ENCODE measurements around the gene IFI30.

Gene IFI30

DNA sequence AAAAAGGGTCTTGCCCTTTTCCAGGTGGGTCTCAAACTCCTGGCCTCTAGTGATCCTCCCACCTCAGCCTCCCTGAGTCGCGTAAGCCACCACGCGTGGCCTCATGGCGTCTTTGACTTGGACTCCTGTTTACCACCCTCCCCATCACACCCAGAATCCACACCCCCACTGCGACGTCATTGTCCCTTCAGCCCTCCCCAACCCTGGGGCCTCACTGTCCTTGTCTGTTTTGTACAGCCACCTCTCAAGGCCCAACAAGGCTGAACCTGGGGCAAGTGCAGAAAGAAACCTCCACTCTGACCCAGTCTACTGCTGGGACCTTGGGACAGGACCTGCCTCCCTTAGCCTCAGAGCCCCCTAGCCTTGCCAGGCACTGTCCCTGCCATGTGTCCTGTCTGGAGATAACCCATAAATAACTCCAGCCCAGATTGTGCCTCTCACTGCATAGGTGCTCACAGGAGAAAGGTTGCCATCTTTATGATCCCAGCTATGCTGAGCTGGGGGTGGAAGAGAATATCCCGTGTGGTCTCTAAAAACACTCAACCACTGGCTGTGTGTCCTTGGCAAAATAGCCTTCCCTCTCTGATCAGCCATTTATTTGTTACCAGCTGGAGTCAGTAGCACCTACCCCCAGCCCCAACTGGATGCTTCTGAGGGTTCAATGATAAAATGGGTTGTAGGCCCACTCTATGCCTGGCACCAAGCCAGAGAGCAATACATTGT is 1.8 kb upstream of the IFI30 start:
- no peak for DNase-seq (ENCODE audit: low spot score)

DNA sequence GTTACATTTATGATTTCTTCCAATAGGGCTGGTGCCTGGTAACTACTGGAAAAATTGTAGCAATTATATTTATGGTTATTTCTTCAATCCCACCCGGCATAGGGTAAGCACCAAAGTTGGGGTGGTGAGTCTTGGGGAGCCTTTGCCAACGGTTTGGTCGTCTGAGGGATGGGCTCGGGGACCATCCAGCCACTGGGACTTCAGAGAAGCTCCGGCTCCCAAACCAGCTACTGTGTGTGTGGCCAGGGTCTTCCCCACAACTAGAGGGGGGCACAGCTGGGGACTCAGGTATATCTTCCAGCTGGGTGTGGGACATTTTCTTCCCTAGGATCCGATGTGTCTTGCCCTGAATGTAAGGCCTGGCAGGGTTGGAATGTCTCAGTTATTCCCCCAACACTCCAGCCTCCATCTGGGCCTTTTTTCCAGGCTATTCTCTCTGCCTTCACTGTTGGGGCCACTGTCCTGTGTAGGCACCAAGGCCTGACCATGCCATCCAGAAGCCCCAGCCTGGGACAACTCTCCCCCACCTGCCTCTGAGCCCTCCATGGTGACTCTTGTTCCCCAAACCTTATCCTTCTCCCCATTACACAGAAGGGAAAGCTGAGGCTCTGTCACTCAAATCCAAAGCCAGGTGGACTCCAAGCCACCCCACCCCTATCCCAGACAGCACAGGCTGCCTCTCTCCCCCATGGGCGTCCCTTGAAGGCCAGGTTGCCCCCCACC is 1.1 kb upstream of the IFI30 start:
- DNase-seq (ENCODE audit: low spot score), result no peak

DNA sequence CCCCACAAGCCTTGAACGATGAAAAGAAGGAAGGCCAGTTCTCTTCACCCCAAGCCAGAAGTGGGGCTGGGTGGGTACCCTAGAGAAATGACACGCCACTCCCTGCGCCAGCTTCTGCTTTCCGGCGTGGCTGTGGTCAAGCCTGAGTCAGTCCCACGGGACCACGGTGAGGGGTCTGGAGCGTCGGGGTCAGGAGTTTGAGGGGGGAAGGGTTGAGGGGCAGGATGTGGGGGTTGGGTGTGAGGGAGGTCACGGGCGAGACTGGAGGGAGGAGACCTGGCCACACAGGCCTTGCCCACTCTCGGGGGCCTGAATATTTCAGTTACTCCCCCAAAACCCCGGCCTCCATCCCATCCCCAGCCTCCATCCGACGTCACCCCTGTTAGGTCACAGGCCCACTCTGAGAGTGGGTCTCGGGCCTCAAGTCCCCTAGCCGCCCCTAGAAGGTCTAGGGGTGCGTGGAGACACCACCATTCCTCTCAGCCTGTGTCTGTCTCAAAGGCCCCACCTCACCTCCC is 500 bp upstream of the IFI30 start:
- DNase-seq (ENCODE audit: low spot score), result no peak

DNA sequence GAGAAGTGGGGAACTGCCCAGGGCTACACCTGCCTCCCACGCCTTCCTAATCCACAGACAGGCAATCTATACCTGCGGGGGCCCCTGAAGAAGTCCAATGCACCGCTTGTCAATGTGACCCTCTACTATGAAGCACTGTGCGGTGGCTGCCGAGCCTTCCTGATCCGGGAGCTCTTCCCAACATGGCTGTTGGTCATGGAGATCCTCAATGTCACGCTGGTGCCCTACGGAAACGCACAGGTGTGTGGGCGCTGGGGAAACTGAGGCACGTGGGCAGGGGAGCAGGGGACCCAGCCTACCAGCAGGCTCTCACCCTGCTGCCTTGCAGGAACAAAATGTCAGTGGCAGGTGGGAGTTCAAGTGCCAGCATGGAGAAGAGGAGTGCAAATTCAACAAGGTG is 1.4 kb downstream of the IFI30 start:
- no peak for DNase-seq (ENCODE audit: low spot score)

DNA sequence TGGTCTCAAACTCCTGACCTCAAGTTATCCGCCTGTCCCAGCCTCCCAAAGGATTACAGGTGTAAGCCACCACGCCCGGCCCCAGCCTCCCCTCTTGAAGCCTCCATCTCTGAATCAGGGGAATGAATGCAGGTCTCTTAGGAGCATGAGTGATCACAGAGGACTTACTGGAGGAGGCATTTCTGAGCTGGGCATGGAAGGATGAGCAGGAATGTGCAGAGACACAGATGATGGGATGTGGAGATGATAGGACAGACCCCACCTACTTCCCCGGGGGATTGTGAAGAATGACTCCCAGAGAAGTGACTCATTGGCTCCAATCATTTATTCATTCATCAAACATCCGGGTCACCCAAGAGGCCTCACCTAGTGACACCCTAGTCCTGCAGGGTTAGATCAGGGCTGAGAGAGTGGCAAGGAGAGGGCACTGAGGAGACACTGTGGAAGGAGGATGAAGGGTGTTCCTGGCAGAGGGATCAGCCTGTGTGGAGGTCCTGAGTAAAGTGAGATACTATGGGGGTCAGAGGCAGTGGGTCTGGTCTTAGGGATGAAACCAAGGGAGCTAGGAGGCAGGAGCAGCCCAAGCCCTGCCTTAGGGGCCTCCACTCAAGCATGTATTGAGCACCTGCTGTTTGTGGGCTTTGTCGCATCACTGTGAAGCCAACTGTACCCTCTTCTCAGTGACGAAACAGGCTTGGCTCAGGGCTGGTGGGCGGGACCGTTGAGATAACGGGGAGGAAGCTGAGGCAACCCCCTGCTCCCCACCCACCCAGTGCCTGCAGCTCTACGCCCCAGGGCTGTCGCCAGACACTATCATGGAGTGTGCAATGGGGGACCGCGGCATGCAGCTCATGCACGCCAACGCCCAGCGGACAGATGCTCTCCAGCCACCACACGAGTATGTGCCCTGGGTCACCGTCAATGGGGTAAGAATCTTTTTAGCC is 3.0 kb downstream of the IFI30 start:
- no peak for DNase-seq (ENCODE audit: low spot score)

DNA sequence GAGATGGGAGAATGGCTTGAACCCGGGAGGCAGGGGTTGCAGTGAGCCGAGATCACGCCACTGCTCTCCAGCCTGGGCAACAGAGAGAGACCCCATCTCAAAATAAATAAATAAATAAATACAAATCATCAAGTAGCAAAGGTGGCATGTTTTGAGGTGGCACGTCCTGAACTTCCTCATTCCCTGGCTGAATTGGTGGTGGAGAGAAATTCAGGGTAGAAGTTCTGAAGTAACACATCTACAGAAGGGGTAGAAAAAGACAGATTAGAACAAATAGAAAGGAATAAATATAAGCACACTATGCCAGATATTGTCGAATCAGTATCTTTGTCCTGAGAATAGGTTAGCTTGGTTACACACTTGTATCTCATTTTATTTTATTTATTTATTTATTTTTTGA is 6.3 kb downstream of the IFI30 start:
- DNase-seq (ENCODE audit: low spot score), result no peak

DNA sequence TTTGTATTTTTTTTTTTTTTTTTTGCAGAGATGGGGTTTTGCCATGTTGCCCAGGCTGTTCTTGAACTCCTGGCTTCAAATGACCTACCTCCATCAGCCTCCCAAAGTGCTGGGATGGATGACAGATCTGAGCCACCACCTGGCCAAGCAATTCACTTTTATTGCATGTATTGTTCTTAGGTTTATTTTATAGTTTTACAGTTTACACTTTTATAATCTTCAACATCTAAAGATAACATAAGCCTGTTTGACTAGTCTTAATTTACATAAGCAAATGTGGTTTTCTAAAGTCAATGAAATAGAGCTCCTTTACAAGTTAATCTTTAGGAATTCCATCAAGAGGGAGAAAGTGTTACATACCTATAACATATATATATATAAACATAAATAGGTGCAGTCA is 9.9 kb downstream of the IFI30 start:
- DNase-seq (ENCODE audit: low spot score), result no peak

DNA sequence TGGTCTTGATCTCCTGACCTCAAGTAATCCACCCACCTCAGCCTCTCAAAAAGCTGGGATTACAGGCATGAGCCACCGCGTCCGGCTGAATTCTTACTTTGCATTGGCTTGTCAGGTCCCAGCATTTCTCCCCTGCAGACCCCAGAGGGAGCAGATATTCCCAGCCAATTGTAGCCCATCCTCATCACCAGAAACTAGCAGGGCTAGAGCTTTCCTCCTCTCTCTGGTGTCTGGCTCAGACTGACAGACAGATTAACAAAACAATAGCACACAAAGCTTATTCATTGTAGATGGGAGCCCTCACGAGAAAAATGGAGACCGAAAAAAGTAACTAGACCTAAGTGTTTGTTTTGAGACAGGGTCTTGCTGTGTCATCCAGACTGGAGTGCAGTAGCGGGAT is 11.9 kb downstream of the IFI30 start:
- DNase-seq (ENCODE audit: low spot score), result no peak

DNA sequence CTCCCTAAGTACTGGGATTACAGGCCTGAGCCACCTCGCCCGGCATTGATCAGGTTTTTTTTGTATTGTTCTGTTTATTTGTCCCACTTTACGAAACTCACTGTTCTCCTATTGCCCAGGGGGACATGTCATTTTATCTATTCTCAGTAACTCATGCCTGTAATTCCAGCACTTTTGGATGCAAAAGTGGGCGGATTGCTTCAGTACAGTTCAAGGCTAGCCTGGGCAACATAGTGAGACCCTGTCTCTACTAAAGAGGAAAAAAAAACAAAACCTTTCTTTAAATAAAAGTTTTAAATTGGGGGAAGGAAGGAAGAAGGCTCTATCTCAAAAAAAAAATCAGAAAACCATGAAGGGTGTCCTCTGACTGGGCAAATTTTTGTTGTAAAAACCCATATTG is 16.7 kb downstream of the IFI30 start:
- no peak for DNase-seq (ENCODE audit: low spot score)

DNA sequence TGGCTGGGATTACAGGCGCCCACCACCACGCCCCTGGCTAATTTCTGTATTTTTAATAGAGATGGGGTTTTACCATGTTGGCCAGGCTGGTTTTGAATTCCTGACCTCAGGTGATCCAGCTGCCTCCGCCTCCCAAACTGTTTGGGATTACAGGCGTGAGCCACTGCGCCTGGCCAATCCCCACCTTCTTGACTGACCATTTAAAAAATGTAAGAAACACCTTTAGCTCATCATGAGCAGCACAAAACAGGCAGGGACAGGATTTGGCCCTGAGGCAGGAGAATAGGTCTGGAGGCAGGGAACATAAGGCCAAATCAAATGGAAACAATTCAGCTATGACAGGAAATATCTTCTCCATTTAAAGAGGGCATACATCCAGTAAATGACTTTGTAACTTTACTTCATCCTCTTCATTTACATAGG is 18.0 kb downstream of the IFI30 start:
- DNase-seq (ENCODE audit: low spot score), result no peak

DNA sequence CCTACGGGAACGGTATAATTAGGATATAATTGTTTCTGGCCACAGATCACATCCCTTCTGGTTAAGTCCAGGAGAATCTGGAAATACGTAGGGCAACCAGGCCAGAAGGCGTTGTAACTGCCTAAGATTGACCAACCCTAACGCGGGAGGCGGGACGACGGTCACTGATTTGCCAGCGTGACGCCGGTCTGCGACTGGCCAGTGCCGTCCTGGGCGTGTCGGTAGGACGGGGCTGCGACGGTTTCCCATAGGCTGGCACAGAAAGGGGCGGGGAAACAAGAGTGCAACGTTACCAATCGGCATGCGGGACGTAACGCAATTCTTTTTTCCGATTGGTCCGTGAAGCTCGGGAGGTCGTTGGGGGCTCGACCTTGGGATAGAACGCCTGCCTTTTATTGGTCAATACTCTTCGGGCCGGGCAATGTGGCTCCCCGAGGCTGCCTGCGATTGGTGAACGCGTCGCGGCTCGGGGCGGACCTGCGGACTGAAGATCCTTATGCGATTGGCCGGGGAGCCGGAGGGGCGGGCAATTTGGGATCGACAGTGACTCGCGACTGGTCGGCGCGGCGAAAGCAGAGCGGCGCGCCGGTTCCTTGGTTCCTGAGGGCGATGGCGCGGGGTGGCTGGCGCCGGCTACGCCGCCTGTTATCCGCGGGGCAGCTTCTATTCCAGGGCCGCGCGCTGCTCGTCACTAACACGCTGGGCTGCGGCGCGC is 19.2 kb downstream of the IFI30 start, which contains the start of gene MPV17L2:
Gene MPV17L2 (plus strand): TSS at position 546 of the 715 bp plus-strand sequence. CDS start 64 bp downstream, at position 610.
- DNase-seq (ENCODE audit: low spot score), result peak; percentile 100

DNA sequence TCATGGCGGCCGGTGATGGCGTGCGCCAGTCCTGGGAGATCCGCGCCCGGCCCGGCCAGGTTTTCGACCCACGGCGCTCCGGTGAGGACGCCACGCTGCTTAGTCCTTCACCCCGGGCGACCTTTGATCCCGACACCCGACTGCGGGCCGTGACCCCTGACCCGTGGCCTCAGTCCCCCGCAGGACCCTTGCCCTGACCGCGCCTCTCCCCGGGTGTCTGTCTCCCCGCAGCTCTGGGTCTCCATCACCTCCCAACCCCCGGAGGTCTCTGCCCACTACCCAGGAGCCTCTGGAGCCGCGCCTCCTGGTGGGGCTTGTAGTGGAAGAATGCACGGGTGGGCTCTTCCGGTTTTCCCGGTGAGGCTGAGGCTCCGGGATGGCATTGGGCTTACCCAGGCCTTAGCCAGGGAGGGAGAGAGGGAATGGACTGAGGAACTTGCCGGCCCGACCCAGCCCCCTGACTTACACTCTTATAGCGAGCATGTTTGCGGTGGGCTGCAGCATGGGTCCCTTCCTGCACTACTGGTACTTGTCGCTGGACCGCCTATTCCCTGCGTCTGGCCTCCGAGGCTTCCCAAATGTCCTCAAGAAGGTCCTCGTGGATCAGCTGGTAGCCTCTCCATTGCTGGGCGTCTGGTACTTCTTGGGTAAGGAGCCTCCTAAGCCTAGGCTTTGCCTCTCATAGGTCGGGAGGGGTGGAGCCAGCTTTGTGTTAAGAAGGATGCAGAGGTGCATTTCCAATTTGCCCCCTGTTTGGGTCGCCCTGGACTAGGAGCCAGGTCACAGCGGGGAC is 20.0 kb downstream of the IFI30 start:
- no peak for DNase-seq (ENCODE audit: low spot score)

DNA sequence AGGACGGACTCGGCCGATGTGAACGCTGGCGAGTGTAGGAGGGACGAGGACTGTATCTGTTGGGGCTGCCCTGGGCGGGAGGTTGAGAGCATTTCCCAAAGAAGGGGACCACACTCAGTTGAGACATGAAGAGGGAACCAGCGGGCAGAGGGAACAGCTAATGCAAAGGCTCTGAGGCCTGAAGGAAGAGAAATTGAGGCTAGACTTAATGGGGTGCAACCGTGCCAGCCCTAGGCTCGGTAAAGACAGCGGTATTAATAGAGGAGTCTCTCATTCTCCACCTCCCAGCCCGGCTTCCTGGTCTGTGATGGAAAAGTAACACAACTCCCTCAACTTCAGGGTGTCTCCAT is 20.5 kb downstream of the IFI30 start:
- DNase-seq (ENCODE audit: low spot score), result no peak

DNA sequence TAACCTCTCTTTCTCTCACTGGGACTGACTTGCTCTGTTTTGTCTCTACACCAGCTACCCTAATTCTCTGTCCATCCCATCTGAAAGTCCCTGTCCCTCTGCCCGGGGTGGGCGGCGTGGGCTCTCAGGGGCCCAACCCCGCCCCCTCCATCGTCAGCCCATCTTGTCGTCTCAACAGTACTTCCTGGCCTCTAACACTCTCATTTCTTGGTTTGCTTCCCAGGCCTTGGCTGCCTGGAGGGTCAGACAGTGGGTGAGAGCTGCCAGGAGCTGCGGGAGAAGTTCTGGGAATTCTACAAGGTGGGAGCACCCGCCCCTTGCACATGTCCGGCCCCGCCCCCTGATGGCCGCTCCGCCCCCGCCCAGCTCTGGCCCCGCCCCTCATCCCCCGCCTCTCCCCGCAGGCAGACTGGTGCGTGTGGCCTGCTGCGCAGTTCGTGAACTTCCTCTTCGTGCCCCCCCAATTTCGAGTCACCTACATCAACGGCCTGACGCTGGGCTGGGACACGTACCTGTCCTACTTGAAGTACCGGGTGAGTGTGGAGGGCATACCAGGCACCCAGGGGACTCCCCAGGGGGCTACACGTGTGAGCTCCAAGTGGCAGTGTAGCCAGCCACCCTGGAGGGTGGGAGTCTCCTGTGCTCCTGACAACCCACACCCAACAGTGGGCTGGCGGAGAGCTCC is 21.1 kb downstream of the IFI30 start:
- peak; percentile 8 for DNase-seq (ENCODE audit: low spot score)

DNA sequence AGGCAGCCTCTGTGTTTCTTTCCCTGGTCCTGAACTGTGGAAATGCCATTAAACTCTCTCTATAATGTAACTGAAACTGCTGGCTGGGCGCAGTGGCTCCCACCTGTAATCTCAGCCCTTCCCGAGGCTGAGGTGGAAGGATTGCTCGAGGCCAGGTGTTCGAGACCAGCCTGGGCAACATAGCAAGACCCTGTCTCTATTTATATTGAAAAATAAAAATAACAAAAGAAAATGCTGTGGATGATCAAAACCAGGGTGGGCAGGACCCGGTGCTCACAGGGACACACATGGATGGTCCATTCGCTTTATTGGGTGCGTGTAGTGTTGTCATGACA is 22.9 kb downstream of the IFI30 start:
- DNase-seq (ENCODE audit: low spot score), result no peak

DNA sequence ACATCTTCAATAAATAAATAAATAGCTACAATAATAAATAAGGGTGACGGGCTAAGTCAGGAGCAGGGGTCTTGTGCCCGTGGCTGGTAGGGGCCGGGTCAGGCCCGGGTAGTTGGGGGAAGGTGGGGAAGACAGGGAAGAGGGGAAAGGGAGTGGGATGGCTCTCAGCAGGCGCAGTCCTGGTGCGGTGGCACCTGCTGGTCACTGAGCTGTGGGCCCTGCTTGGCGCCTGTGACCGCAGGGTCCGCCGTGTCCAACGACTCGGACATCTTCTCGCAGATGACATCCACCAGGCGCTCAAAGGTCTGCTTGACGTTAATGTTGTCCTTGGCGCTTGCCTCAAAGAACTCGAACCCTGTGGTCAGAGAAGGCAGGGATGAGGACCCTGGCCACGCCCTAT is 23.7 kb downstream of the IFI30 start:
- DNase-seq (ENCODE audit: low spot score), result no peak

DNA sequence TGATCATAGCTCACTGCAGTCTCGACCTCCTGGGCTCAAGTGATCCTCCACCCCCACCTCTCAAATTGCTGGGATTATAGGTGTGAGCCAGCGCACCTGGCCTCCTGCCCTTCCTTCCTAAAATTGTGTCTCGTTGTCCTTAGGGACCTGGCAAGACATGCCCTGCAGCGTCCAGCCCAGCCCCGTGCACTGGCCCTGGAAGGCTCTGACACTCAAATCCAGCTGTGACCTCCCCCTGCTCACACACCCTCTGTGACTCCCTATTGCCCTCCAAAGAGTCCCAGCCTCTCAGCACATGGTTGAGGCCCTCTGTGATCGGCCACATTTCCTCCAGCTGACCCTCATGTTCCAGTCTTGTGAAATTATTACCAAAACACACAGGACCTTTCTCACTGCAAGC is 24.3 kb downstream of the IFI30 start:
- DNase-seq (ENCODE audit: low spot score), result no peak

DNA sequence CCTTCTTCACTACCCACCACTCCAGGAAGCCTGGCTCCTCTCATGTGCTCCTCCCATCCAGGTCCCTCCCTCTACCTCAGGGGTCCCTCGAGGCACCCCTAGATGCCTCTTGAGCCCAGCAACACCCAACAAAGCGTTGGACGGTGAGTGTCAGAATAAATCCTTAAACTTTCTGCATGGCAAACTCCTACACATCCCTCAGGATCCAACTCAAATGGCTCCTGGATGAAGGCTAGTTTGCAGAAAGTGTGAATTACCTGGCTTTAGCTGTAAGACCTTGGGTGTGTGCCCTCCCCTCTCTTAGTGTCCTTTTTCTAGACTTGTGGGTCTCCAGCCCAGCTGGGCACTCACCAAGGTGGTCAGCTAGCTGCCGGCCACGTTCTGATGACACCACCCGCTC is 24.8 kb downstream of the IFI30 start:
- DNase-seq (ENCODE audit: low spot score), result no peak

DNA sequence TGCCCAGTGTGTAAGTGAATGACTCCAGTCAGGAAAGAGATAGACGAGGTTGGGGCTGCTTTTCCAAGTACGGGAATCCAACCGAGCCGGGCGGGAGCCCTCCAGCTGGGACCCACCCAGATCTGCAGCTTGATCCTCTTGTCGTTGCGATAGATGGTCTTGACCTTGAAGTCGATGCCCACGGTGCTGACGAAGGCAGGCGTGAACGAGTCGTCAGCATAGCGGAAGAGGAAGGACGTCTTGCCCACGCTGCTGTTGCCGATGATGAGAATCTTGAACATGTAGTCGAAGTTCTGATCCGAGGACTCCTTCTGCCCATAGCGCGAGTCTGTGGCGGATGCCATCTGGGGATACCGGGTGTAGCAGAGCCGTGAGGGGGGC is 28.8 kb downstream of the IFI30 start:
- no peak for DNase-seq (ENCODE audit: low spot score)

DNA sequence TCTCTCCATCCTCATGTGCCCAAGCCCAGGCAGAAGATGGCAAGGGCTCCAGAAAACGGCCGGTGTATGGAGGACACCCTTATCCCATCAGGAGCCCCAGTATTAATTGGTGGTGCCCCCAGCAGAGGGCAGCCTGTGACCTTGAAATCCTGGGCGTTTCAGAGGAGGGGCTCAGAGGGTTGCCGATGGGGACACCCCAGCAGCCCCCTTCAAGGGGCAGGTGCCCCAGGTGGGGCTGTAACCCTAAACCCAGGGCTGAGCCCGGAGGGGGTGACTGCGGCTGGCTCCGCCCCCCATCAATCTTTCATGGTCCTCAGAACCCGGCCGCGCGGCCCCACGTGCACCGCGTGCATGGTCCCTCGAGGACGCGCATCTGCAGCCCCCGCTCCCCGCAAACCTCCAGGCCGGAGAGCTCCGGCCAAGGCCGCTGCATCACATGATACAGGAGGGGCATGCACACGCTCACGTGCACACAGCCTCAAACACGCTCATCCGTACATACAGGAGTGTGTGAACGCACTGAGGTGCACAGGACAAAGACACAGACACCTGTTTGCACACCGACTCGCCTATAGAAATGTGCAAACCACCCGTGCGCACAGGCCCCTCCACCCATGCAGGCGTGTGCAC is 29.3 kb downstream of the IFI30 start:
- peak; percentile 26 for DNase-seq (ENCODE audit: low spot score)

Data from CD4-positive, alpha-beta T cell treated with Interleukin-15 for 4 hours (primary cell).